ENCODE data around the gene C18orf32.
"Not testable (repeated sequence)": the region's sequence is repeated elsewhere in the genome, so short reads cannot be mapped to it uniquely, and the experiment has no call there.

Gene C18orf32

DNA sequence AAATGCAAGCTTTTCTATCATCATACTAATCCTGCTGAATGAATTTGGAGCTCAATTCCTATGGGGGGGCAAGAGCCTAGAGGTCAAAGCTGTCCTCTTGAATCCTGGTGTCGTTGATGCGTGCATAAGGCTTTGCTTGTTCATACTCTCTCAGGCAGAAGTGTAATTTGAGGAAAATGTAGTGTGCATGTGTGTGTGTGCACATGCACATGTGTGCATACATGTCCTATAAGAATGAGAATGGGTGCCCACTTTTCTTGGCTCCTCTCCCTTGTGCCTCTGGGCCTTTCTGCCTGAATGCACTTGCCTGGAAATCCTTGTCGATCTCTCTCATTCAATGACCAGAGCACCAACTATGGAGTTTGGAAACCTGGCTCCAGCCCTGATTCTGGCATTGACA lies 28.5 kb upstream of the C18orf32 start:
- no peak for DNase-seq (ENCODE audit: low read depth)
- TF ChIP-seq, protein P1, sequence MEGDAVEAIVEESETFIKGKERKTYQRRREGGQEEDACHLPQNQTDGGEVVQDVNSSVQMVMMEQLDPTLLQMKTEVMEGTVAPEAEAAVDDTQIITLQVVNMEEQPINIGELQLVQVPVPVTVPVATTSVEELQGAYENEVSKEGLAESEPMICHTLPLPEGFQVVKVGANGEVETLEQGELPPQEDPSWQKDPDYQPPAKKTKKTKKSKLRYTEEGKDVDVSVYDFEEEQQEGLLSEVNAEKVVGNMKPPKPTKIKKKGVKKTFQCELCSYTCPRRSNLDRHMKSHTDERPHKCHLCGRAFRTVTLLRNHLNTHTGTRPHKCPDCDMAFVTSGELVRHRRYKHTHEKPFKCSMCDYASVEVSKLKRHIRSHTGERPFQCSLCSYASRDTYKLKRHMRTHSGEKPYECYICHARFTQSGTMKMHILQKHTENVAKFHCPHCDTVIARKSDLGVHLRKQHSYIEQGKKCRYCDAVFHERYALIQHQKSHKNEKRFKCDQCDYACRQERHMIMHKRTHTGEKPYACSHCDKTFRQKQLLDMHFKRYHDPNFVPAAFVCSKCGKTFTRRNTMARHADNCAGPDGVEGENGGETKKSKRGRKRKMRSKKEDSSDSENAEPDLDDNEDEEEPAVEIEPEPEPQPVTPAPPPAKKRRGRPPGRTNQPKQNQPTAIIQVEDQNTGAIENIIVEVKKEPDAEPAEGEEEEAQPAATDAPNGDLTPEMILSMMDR (IDR thresholded peaks at IDR 0.05; ENCODE audit: insufficient read depth, low read depth, low read length, missing control alignments): no peak
- no peak overlapping the region for H3K4me3 ChIP-seq (ENCODE audit: low read length)

DNA sequence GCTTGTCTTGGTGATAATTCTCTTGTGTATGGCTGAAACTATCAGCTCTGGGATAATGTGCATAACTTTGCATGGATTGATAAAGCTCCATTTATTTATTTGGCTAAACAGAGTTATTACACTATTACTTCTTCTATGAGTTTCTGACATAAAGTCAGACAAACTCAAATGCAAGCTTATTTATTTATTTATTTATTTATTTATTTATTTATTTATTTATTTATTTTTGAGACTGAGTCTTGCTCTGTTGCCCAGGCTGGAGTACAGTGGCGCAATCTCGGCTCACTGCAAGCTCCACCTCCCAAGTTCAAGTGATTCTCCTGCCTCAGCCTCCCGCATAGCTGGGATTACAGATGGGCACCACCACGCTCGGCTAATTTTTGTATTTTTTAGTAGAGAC lies 28.0 kb upstream of the C18orf32 start:
- not testable (repeated sequence) for H3K4me3 ChIP-seq (ENCODE audit: low read length); DNase-seq (ENCODE audit: low read depth)

DNA sequence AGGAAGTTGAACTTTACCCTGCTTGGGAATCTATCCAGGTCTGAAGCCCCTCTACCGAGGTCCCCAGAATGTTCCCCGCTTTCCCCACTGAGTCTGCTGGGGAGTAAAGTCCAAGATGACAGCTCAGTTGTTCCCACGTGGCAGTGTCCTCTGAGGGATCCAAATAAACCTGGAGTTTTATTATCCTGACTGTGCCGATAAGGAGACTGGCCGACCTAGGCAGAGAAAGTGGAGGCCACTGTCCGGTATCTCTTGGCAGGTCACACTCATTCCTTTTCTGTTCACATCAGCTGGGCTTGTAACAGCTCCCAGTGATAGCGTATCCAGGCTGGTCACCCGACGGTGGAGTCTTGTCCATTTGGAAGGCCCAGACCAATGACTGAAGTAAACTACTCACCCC lies 27.5 kb upstream of the C18orf32 start:
- TF ChIP-seq, protein P1 (IDR thresholded peaks at IDR 0.05; ENCODE audit: insufficient read depth, low read depth, low read length, missing control alignments): no peak
- no peak overlapping the region for H3K4me3 ChIP-seq (ENCODE audit: low read length)
- no peak for DNase-seq (ENCODE audit: low read depth)

DNA sequence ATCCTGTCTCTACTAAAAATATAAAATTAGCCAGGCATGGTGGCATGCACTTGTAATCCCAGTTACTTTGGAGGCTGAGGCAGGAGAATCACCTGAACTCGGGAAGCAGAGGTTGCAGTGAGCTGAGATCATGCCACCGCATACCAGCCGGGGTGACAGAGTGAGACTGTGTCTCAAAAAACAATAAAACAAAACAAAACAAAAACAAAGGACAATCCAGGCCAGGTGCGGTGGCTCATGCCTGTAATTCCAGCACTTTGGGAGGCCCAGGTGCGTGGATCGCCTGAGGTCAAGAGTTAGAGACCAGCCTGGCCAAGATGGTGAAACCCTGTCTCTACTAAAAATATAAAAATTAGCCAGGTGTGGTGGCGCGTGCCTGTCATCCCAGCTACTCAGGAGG lies 25.8 kb upstream of the C18orf32 start:
- H3K4me3 ChIP-seq (ENCODE audit: low read length); DNase-seq (ENCODE audit: low read depth): not testable (repeated sequence)

DNA sequence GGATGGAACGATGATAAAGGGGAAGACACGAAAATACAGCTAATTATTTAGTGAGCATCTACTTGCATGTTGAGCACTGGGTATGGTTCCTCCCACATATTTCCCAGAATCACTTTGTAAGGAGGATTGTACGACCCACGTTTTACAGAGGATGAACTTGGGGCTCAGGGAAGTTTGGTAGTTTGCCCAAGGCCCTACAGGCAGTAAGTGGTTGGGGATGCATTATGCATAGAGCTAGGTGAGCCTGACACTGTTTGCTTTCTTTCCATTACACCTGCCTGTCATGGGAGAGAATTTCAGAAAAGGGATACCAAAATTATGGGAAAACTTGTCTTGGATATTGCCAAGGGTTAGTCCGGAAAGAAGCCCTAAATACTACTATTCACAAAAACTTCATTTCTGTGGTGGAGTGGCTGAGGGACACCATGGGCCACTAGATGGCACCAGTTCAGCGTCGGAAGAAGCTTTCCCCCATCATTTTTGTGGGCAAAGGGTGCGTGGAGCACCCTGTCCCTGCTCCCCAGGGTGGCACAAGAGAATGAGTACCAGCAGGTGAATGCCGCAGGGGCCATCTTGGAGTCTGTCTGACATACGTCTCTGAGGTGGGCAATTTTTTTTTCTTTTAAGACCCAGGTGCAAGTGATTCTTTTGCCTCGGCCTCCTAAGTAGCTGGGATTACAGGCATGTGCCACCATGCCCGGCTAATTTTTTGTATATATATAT lies 23.5 kb upstream of the C18orf32 start:
- no peak overlapping the region for H3K4me3 ChIP-seq (ENCODE audit: low read length)
- TF ChIP-seq, protein P1 (IDR thresholded peaks at IDR 0.05; ENCODE audit: insufficient read depth, low read depth, low read length, missing control alignments): peak; percentile 91
- DNase-seq (ENCODE audit: low read depth): peak; percentile 62

DNA sequence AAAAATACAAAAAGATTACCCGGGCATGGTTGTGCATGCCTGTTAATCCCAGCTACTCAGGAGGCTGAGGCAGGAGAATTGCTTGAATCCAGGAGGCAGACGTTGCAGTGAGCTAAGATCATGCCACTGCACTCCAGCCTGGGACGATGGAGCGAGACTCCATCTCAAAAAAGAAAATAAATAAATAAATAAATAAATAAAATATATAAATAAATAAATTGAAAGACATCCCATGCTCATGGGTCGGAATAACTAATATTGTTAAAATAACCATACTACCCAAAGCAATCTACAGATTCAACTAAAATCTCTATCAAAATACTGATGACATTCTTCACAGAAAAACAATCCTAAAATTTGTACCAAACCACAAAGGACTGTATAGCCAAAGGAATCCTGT lies 19.4 kb upstream of the C18orf32 start:
- not testable (repeated sequence) for H3K4me3 ChIP-seq (ENCODE audit: low read length); DNase-seq (ENCODE audit: low read depth)

DNA sequence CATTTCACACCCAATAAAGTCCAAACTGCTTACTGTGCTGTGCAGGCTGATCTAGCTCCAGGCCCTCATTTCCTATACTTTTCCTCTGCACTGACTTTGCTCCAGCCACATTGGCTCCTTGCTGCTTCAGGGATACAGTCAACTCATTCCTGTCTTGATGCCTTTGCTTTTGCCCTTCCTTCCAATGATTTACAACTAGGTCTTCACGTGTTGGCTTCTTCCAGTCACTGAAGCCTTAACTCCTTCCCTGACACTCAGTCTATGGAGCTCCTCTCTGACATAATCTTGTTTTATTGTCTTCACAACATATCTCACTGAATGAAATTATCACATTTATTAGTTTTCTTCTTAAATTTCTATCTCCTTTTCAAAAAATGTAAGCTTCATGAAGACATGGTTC lies 16.9 kb upstream of the C18orf32 start:
- no peak overlapping the region for H3K4me3 ChIP-seq (ENCODE audit: low read length)
- no peak for DNase-seq (ENCODE audit: low read depth)
- TF ChIP-seq, protein P1 (IDR thresholded peaks at IDR 0.05; ENCODE audit: insufficient read depth, low read depth, low read length, missing control alignments): no peak

DNA sequence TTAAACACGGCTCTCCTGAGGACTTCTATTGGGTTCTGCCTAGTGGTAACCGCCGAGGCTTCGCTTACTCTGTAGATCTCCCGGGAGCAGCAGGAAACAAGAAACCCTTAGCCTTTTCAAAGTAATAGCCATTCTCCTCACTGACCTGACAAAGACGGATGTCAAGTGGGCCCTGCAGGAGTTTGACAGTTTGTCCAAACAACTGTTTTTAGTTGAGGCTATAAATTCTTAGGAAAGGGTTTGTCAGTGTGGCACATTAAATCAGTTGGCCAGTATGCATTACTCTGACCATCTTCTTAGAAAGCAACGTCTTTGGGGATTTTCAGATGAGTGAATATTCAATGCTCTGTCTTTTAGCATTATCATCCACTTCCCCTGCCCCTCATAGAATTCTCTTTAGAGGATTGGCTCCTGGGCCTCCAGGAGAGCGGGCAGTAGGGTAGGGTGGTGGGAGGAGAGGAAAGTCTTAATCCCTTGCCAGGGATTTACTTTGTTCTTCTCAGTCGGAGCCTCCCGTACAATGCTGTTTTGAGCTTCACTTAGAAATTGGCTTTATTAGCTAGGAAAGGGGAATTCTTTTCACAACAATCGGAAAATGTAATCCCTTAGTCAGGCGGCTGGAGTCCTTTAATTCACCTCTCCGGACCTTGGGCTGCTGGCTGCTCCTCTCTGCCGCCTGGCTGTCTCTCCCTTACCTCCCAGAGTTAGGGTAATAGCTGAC lies 13.3 kb upstream of the C18orf32 start:
- TF ChIP-seq, protein P1 (IDR thresholded peaks at IDR 0.05; ENCODE audit: insufficient read depth, low read depth, low read length, missing control alignments): no peak
- no peak overlapping the region for H3K4me3 ChIP-seq (ENCODE audit: low read length)
- DNase-seq (ENCODE audit: low read depth): no peak
